ENCODE measurements around the gene CLVS2.

The CLVS2 gene

GRCh38 chr6:123094795-123095194 lies 98.8 kb downstream of the CLVS2 start:
- in situ Hi-C loops (cut with MboI; ENCODE audit: low pct_unique_long_range_greater_than_20kb, low sequenced_read_pairs, unreplicated experiment) = no loop called here
- TF ChIP-seq, protein P1, sequence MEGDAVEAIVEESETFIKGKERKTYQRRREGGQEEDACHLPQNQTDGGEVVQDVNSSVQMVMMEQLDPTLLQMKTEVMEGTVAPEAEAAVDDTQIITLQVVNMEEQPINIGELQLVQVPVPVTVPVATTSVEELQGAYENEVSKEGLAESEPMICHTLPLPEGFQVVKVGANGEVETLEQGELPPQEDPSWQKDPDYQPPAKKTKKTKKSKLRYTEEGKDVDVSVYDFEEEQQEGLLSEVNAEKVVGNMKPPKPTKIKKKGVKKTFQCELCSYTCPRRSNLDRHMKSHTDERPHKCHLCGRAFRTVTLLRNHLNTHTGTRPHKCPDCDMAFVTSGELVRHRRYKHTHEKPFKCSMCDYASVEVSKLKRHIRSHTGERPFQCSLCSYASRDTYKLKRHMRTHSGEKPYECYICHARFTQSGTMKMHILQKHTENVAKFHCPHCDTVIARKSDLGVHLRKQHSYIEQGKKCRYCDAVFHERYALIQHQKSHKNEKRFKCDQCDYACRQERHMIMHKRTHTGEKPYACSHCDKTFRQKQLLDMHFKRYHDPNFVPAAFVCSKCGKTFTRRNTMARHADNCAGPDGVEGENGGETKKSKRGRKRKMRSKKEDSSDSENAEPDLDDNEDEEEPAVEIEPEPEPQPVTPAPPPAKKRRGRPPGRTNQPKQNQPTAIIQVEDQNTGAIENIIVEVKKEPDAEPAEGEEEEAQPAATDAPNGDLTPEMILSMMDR (IDR thresholded peaks at IDR 0.05; ENCODE audit: extremely low read depth, insufficient read depth, missing control alignments) = no peak

DNA sequence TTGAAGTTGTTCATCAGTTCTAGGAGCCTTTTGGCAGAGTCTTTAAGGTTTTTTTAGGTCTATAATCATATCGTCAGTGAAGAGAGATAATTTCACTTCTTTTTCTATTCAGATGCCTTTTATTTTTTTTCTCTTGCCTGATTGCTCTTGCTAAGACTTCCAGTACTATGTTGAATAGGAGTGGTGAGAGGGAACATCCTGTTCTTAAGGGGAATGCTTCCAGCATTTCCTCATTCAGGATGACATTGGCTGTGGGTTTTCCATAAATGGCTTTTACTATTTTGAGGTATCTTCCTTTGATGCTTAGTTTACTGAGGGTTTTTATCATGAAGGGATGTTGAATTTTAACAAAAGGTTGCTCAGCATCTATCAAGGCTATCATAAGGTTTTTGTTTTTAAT lies 109.5 kb downstream of the CLVS2 start:
- in situ Hi-C loops (cut with MboI; ENCODE audit: low pct_unique_long_range_greater_than_20kb, low sequenced_read_pairs, unreplicated experiment) = no loop called here
- no peak for DNase-seq (ENCODE audit: low spot score)
- TF ChIP-seq, protein P1 (IDR thresholded peaks at IDR 0.05; ENCODE audit: extremely low read depth, insufficient read depth, missing control alignments) = no peak

More at GRCh38 chr6:123094795-123095194, 98.8 kb downstream of the CLVS2 start:
- no peak for DNase-seq (ENCODE audit: low spot score)

GRCh38 chr6:123116370-123116769 lies 120.3 kb downstream of the CLVS2 start:
- TF ChIP-seq, protein P1 (IDR thresholded peaks at IDR 0.05; ENCODE audit: extremely low read depth, insufficient read depth, missing control alignments) = no peak
- in situ Hi-C loops (cut with MboI; ENCODE audit: low pct_unique_long_range_greater_than_20kb, low sequenced_read_pairs, unreplicated experiment) = no loop called here
- DNase-seq (ENCODE audit: low spot score) = no peak

GRCh38 chr6:123117145-123117908 lies 121.3 kb downstream of the CLVS2 start:
- in situ Hi-C loops (cut with MboI; ENCODE audit: low pct_unique_long_range_greater_than_20kb, low sequenced_read_pairs, unreplicated experiment) = no loop called here
- no peak for DNase-seq (ENCODE audit: low spot score)
- TF ChIP-seq, protein P1 (IDR thresholded peaks at IDR 0.05; ENCODE audit: extremely low read depth, insufficient read depth, missing control alignments) = no peak

DNA sequence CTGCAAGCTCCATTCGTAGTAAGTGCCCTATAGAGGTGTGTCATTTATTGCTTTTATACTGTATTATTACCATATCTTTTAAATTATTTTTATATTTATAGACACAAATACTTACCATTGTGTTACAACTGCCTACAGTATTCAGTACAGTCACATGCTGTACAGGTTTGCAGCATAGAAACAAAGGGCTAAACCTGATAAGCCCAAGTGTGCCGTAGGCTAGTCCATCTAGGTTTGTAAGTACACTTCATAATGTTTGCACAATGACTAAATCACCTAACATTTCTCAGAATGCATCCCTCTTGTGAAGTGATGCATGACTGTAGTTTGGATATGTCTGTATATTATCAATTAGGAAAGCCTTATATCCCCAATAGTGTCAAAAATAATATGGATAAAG lies 122.8 kb downstream of the CLVS2 start:
- TF ChIP-seq, protein P1 (IDR thresholded peaks at IDR 0.05; ENCODE audit: extremely low read depth, insufficient read depth, missing control alignments) = no peak
- in situ Hi-C loops (cut with MboI; ENCODE audit: low pct_unique_long_range_greater_than_20kb, low sequenced_read_pairs, unreplicated experiment) = no loop called here
- DNase-seq (ENCODE audit: low spot score) = no peak
